Liver (tissue), 9 donors: Measurements from ENCODE around the gene PLPP3. TPM values are rescaled to one million over a fixed set of nuclear protein-coding genes. Genes with fewer than 3 reads are reported as not detected.

ENCODE experiments used
- DNase-seq: peaks from one replicate; pipeline ENCODE4 v3.0.0-alpha.2; 2017; ENCODE audit warnings: low spot score
- H3K27ac ChIP-seq, 2 donors: one replicate each; pipeline ENCODE4 v1.7.0; 2013; ENCODE audit warnings: inconsistent platforms in 2 of 2, low read length in 2 of 2, control low read depth in 1 of 2, low read depth in 1 of 2, mild to moderate bottlenecking in 1 of 2
- H3K27me3 ChIP-seq, 4 donors: one replicate each; pipeline versions ENCODE4 v1.6.1 to v1.7.0; 2013; ENCODE audit warnings: low read length in 3 of 4, inconsistent platforms in 1 of 4, mild to moderate bottlenecking in 1 of 4, moderate library complexity in 1 of 4; ENCODE audit not compliant: control insufficient read depth in 4 of 4, insufficient read depth in 4 of 4
- H3K36me3 ChIP-seq, 4 donors: one replicate each; pipeline versions ENCODE4 v1.6.1 to v1.7.0; 2013; ENCODE audit warnings: low read length in 3 of 4, mild to moderate bottlenecking in 3 of 4, low read depth in 1 of 4, moderate library complexity in 1 of 4; ENCODE audit not compliant: control insufficient read depth in 4 of 4, insufficient read depth in 3 of 4
- H3K4me1 ChIP-seq, 4 donors: one replicate each; pipeline versions ENCODE4 v1.6.1 to v1.7.0; 2013; ENCODE audit warnings: low read length in 3 of 4, mild to moderate bottlenecking in 3 of 4, moderate library complexity in 1 of 4; ENCODE audit not compliant: control insufficient read depth in 4 of 4, insufficient read depth in 4 of 4
- H3K4me3 ChIP-seq, 3 donors: one replicate each; pipeline versions ENCODE4 v1.6.1 to v1.7.0; 2013; ENCODE audit warnings: low read length in 3 of 3, control low read depth in 1 of 3, low read depth in 1 of 3, mild to moderate bottlenecking in 1 of 3
- H3K9ac ChIP-seq, 2 donors: one replicate each; pipeline ENCODE4 v1.7.0; 2013; ENCODE audit warnings: low read length in 2 of 2, mild to moderate bottlenecking in 2 of 2, moderate library complexity in 2 of 2, control low read depth in 1 of 2, low read depth in 1 of 2
- H3K9me3 ChIP-seq, 4 donors: one replicate each; pipeline versions ENCODE4 v1.6.1 to v1.7.0; 2013; ENCODE audit warnings: low read length in 3 of 4; ENCODE audit not compliant: control insufficient read depth in 4 of 4
- ATF3 ChIP-seq: IDR thresholded peaks from 2 replicates; pipeline ENCODE4 v1.6.1; 2016; ENCODE audit warnings: antibody characterized with exemption
- CTCF ChIP-seq: fragments of 150-350 bp; IDR thresholded peaks from 2 replicates; pipeline ENCODE4 v1.5.1; 2017; ENCODE audit warnings: improper control_type of control experiment, low read depth, low read length; ENCODE audit not compliant: missing input control
- EGR1 ChIP-seq, 2 donors: IDR thresholded peaks; 2 replicates each; pipeline ENCODE4 v1.6.1; 2016 to 2018; ENCODE audit warnings: antibody characterized with exemption in 2 of 2, low read depth in 2 of 2
- FOXA1 ChIP-seq: IDR thresholded peaks from 2 replicates; pipeline ENCODE4 v1.6.1; 2016; ENCODE audit warnings: antibody characterized with exemption
- FOXA2 ChIP-seq: IDR thresholded peaks from 2 replicates; pipeline ENCODE4 v1.6.1; 2016; ENCODE audit warnings: antibody characterized with exemption
- GABPA ChIP-seq, 2 donors: IDR thresholded peaks in 1 of 2; conservative IDR thresholded peaks in 1 of 2; 2 replicates each; pipeline ENCODE4 v1.6.1; 2016; ENCODE audit warnings: antibody characterized with exemption in 2 of 2, mild to moderate bottlenecking in 1 of 2, moderate library complexity in 1 of 2
- HNF4A ChIP-seq, 2 donors: conservative IDR thresholded peaks; 2 replicates each; pipeline ENCODE4 v1.6.1; 2016; ENCODE audit warnings: antibody characterized with exemption in 2 of 2, mild to moderate bottlenecking in 2 of 2
- HNF4G ChIP-seq: IDR thresholded peaks from 2 replicates; pipeline ENCODE4 v1.6.1; 2016; ENCODE audit warnings: antibody characterized with exemption
- JUND ChIP-seq, 2 donors: IDR thresholded peaks; 2 replicates each; pipeline ENCODE4 v1.6.1; 2016; ENCODE audit warnings: antibody characterized with exemption in 2 of 2
- MAX ChIP-seq: IDR thresholded peaks from 2 replicates; pipeline ENCODE4 v1.6.1; 2016; ENCODE audit warnings: antibody characterized with exemption
- NR2F2 ChIP-seq: IDR thresholded peaks from 2 replicates; pipeline ENCODE4 v1.6.1; 2016; ENCODE audit warnings: antibody characterized with exemption
- RAD21 ChIP-seq, 2 donors: IDR thresholded peaks; 2 replicates each; pipeline ENCODE4 v1.6.1; 2016; ENCODE audit warnings: antibody characterized with exemption in 2 of 2, mild to moderate bottlenecking in 2 of 2
- REST ChIP-seq: IDR thresholded peaks from 2 replicates; pipeline ENCODE4 v1.6.1; 2016; ENCODE audit warnings: antibody characterized with exemption, mild to moderate bottlenecking
- RXRA ChIP-seq, 2 donors: IDR thresholded peaks; 2 replicates each; pipeline ENCODE4 v1.6.1; 2017 to 2018; ENCODE audit warnings: antibody characterized with exemption in 2 of 2, mild to moderate bottlenecking in 1 of 2
- SP1 ChIP-seq: IDR thresholded peaks from 2 replicates; pipeline ENCODE4 v1.6.1; 2018; ENCODE audit warnings: antibody characterized with exemption, mild to moderate bottlenecking
- TAF1 ChIP-seq: conservative IDR thresholded peaks from 2 replicates; pipeline ENCODE4 v1.6.1; 2016; ENCODE audit warnings: antibody characterized with exemption, mild to moderate bottlenecking
- YY1 ChIP-seq: IDR thresholded peaks from 2 replicates; pipeline ENCODE4 v1.6.1; 2016; ENCODE audit warnings: antibody characterized with exemption, mild to moderate bottlenecking
- ZBTB33 ChIP-seq: IDR thresholded peaks from 2 replicates; pipeline ENCODE4 v1.6.1; 2016; ENCODE audit warnings: antibody characterized with exemption
- WGBS: extraction: QIAGEN DNeasy Blood & Tissue Kit; methylation state at CpG from one replicate; pipeline ENCODE4 v1.1.7; 2013; 5-methylcytosine and 5-hydroxymethylcytosine counted together
- polyA plus RNA-seq, 2 donors: library from polyadenylated mRNA; stranded (reverse) in 1 of 2; unstranded in 1 of 2; fragments of 200-250 nt in 1 of 2; fragments of >200 nt in 1 of 2; fragmentation: Nextera tagmentation in 1 of 2; extraction: Ambion mirVana in 1 of 2; gene quantifications; one replicate each; pipeline versions ENCODE4 v1.2.1 to v1.2.3, GENCODE V29; 2013 to 2015
- total RNA-seq, 2 donors: library from RNA; depleted of rRNA; stranded (reverse); fragments of >200 nt; gene quantifications; one replicate each; pipeline ENCODE4 v1.2.3, GENCODE V29; 2014
- donor health status: healthy.
- donor health status: healthy.
- donor health status: healthy.
- donor health status: healthy.
- donor health status: healthy.

Gene PLPP3
- total and polyA plus RNA-seq, 4 donors, result 46.1 to 91.2 (median 67.6) TPM

GRCh38 chr1:56535939-56536338, 43.4 kb downstream of the PLPP3 start:
- H3K27ac ChIP-seq, result no peak overlapping the region
- no peak overlapping the region for H3K9ac ChIP-seq
- peaks cover 0 to 55% (median 34%) of the 10 kb centered on the region in 4 donors for H3K36me3 ChIP-seq
- peaks cover 4 to 58% (median 50%) of the 10 kb centered on the region in 4 donors for H3K4me1 ChIP-seq
- H3K27me3 ChIP-seq, result no peaks in the 10 kb centered on the region
- H3K9me3 ChIP-seq, result no peaks in the 10 kb centered on the region
- TF ChIP-seq FOXA1 (no peak), HNF4G (no peak), ATF3 (no peak), RXRA (IDR thresholded peaks at IDR 0.05) (no peak), SP1 (no peak), MAX (no peak), TAF1 (no peak), GABPA (IDR thresholded peaks at IDR 0.05 in 1 of 2, conservative IDR thresholded peaks at IDR 0.05 in 1 of 2) (no peak), EGR1 (IDR thresholded peaks at IDR 0.05; ENCODE audit: low read depth in 2 of 2) (no peak), JUND (IDR thresholded peaks at IDR 0.05) (no peak), FOXA2 (no peak), RAD21 (IDR thresholded peaks at IDR 0.05) (no peak)
- H3K4me3 ChIP-seq, result no peak overlapping the region
- WGBS, result 58% methylated on average over 4 of the region's 4 CpGs
- DNase-seq, result no peak

- WGBS, result 85% methylated on average over 2 of the region's 2 CpGs
- no peak for DNase-seq
- H3K27ac ChIP-seq, result peak overlapping the region in 1 of 2 donors; percentile 20
- H3K9ac ChIP-seq, result no peak overlapping the region
- TF ChIP-seq ZBTB33 (no peak), SP1 (no peak), GABPA (IDR thresholded peaks at IDR 0.05 in 1 of 2, conservative IDR thresholded peaks at IDR 0.05 in 1 of 2) (no peak), NR2F2 (peak; percentile 20), FOXA1 (no peak), JUND (IDR thresholded peaks at IDR 0.05) (no peak), MAX (no peak)
- no peak overlapping the region for H3K4me3 ChIP-seq
- no peaks in the 10 kb centered on the region for H3K27me3 ChIP-seq
- H3K36me3 ChIP-seq, result peaks cover 0 to 58% (median 35%) of the 10 kb centered on the region in 4 donors
- peaks cover 4 to 56% (median 46%) of the 10 kb centered on the region in 4 donors for H3K4me1 ChIP-seq
- no peaks in the 10 kb centered on the region for H3K9me3 ChIP-seq
These were observed 44.0 kb downstream of the PLPP3 start for GRCh38 chr1:56535362-56535761.

- Histone ChIP-seq H3K4me1 (peaks cover 2 to 53% (median 39%) of the 10 kb centered on the region in 4 donors), H3K9me3 (no peaks in the 10 kb centered on the region), H3K27ac (peak overlapping the region in 1 of 2 donors; percentile 4), H3K36me3 (peaks cover 0 to 55% (median 39%) of the 10 kb centered on the region in 4 donors), H3K27me3 (no peaks in the 10 kb centered on the region), H3K4me3 (no peak overlapping the region), H3K9ac (no peak overlapping the region)
- 89% methylated on average over 5 of the region's 5 CpGs for WGBS
- no peak for DNase-seq
- TF ChIP-seq SP1 (no peak), MAX (no peak), RAD21 (IDR thresholded peaks at IDR 0.05) (no peak), HNF4G (no peak), YY1 (no peak), HNF4A (conservative IDR thresholded peaks at IDR 0.05) (no peak), TAF1 (no peak), CTCF (no peak), REST (no peak)
These were observed 45.2 kb downstream of the PLPP3 start for GRCh38 chr1:56534130-56534651.
